ENCODE measurements around the gene CIT. TPM values are rescaled to one million over a fixed set of nuclear protein-coding genes. Genes with fewer than 3 reads are reported as not detected.

Gene CIT
- total RNA-seq, 2 experiments from 2014 or later, result 1.3 to 1.9 TPM

DNA sequence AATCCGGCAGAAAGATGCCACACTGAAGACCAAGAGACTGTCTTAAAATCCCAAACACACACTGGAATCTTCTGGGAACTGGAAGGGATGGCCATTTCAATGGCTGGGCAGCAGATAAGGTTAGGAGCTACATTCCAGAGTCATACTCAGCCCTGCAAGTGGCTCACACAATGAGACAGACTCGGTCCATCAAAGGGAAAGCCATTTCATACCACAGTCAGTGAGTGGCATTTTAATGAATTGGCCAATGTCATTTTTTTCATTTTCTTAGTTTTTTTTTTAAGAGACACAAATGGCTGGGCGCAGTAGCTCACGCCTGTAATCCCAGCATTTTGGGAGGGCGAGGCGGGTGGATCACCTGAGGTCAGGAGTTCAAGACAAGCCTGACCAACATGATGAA is 17.9 kb downstream of the CIT start:
- H3K27me3 ChIP-seq (ENCODE audit: control insufficient read depth in 1 of 2, insufficient read depth in 2 of 2, low read length in 2 of 2), result no peaks in the 10 kb centered on the region
- Mint-ChIP-seq H3K9me3 (no peaks in the 10 kb centered on the region), H3K27me3 (no peaks in the 10 kb centered on the region), H3K4me1 (ENCODE audit: low read depth) (peaks cover 15% of the 10 kb centered on the region), H3K4me3 (no peak overlapping the region), H3K27ac (no peak overlapping the region), H3K36me3 (ENCODE audit: low read depth) (no peaks in the 10 kb centered on the region)
- H3K4me1 ChIP-seq (ENCODE audit: insufficient read depth, low read length), result no peaks in the 10 kb centered on the region
- no peak overlapping the region for H3K27ac ChIP-seq (ENCODE audit: low read depth in 1 of 2, low read length in 2 of 2)
- intact Hi-C loops (cut with DNase I, micrococcal nuclease), result no loop called here
- no peaks in the 10 kb centered on the region for H3K9me3 ChIP-seq (ENCODE audit: control insufficient read depth in 1 of 2, insufficient read depth in 1 of 2, low read length in 2 of 2)
- no peaks in the 10 kb centered on the region for H3K36me3 ChIP-seq (ENCODE audit: insufficient read depth, low read length)
- TF ChIP-seq, protein P1, sequence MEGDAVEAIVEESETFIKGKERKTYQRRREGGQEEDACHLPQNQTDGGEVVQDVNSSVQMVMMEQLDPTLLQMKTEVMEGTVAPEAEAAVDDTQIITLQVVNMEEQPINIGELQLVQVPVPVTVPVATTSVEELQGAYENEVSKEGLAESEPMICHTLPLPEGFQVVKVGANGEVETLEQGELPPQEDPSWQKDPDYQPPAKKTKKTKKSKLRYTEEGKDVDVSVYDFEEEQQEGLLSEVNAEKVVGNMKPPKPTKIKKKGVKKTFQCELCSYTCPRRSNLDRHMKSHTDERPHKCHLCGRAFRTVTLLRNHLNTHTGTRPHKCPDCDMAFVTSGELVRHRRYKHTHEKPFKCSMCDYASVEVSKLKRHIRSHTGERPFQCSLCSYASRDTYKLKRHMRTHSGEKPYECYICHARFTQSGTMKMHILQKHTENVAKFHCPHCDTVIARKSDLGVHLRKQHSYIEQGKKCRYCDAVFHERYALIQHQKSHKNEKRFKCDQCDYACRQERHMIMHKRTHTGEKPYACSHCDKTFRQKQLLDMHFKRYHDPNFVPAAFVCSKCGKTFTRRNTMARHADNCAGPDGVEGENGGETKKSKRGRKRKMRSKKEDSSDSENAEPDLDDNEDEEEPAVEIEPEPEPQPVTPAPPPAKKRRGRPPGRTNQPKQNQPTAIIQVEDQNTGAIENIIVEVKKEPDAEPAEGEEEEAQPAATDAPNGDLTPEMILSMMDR (IDR thresholded peaks at IDR 0.05), result no peak
- ATAC-seq (ENCODE audit: poor library complexity) (no peak), DNase-seq (no peak)
- H3K4me3 ChIP-seq (ENCODE audit: low read length), result no peak overlapping the region
- ChIA-PET POLR2A (no interaction called here), CTCF (no interaction called here)

DNA sequence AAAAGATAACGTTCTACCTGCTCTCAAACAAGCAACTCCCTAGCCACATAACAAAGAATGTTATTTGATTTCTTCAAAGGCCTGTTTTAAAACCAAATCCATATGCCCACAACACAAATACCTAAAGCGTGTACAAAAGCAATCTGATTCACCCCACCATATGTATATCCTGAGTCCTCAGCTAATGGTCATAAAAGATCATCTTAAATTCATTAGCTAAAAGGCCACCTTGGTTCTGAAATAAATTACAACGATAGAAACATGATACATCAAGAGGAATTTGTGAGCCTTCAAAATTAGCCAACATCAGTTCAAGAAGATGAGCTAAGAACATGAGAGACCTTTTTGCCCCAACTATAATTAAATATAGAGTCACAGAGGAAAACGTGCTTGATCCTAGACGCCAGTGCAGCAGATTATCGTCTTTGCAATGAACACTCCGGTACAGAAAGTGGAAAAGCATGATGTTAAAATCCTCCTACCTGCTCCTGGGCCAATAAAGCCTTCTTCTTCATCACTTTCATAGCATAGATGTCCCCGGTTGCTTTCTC is 20.0 kb downstream of the CIT start:
- Mint-ChIP-seq H3K4me1 (ENCODE audit: low read depth) (peaks cover 15% of the 10 kb centered on the region), H3K27me3 (no peaks in the 10 kb centered on the region), H3K9me3 (no peaks in the 10 kb centered on the region), H3K36me3 (ENCODE audit: low read depth) (no peaks in the 10 kb centered on the region), H3K4me3 (no peak overlapping the region), H3K27ac (no peak overlapping the region)
- DNase-seq, result no peak
- no peak for ATAC-seq (ENCODE audit: poor library complexity)
- intact Hi-C loops (cut with DNase I, micrococcal nuclease), result no loop called here
- ChIA-PET CTCF (no interaction called here), POLR2A (no interaction called here)
- Histone ChIP-seq H3K4me1 (ENCODE audit: insufficient read depth, low read length) (no peaks in the 10 kb centered on the region), H3K4me3 (ENCODE audit: low read length) (no peak overlapping the region), H3K27ac (ENCODE audit: low read depth in 1 of 2, low read length in 2 of 2) (no peak overlapping the region), H3K9me3 (ENCODE audit: control insufficient read depth in 1 of 2, insufficient read depth in 1 of 2, low read length in 2 of 2) (no peaks in the 10 kb centered on the region), H3K27me3 (ENCODE audit: control insufficient read depth in 1 of 2, insufficient read depth in 2 of 2, low read length in 2 of 2) (no peaks in the 10 kb centered on the region), H3K36me3 (ENCODE audit: insufficient read depth, low read length) (no peaks in the 10 kb centered on the region)
- TF ChIP-seq, protein P1 (IDR thresholded peaks at IDR 0.05), result no peak

DNA sequence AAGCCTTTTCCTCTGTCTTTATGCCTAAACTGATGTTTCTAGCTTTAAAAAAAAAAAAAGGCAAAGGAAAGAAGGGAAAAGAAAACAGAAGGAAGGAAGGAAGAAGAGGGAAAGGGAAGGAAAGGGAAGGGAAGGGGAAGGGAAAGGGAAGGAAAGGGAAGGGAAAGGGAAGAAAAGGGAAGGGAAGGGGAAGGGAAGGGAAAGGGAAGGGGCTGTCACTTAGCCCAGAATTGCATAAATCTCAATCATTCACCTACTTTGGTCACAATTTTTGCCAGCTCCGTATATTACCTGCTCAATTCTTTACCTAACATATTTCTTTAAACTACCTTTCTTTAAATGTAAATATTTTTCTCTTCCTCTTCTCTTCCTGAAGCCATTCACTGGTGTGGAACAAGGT is 26.8 kb downstream of the CIT start:
- Mint-ChIP-seq H3K4me3 (no peak overlapping the region), H3K9me3 (no peaks in the 10 kb centered on the region), H3K4me1 (ENCODE audit: low read depth) (no peaks in the 10 kb centered on the region), H3K27me3 (no peaks in the 10 kb centered on the region), H3K27ac (no peak overlapping the region), H3K36me3 (ENCODE audit: low read depth) (no peaks in the 10 kb centered on the region)
- CTCF ChIA-PET, result no interaction called here
- no peak overlapping the region for H3K27ac ChIP-seq (ENCODE audit: low read depth in 1 of 2, low read length in 2 of 2)
- H3K4me3 ChIP-seq (ENCODE audit: low read length), result no peak overlapping the region
- no peak for ATAC-seq (ENCODE audit: poor library complexity)
- no peaks in the 10 kb centered on the region for H3K4me1 ChIP-seq (ENCODE audit: insufficient read depth, low read length)
- TF ChIP-seq, protein P1 (IDR thresholded peaks at IDR 0.05), result no peak
- no peaks in the 10 kb centered on the region for H3K36me3 ChIP-seq (ENCODE audit: insufficient read depth, low read length)
- POLR2A ChIA-PET, result no interaction called here
- no peak for DNase-seq
- no peaks in the 10 kb centered on the region for H3K9me3 ChIP-seq (ENCODE audit: control insufficient read depth in 1 of 2, insufficient read depth in 1 of 2, low read length in 2 of 2)
- H3K27me3 ChIP-seq (ENCODE audit: control insufficient read depth in 1 of 2, insufficient read depth in 2 of 2, low read length in 2 of 2), result no peaks in the 10 kb centered on the region
- intact Hi-C loops (cut with DNase I, micrococcal nuclease), result no loop called here

Measured in CD4-positive, alpha-beta T cell (primary cell).